Caco-2 (cell line): Measurements from ENCODE around the gene PLXNA3. TPM values are rescaled to one million over a fixed set of nuclear protein-coding genes. Genes with fewer than 3 reads are reported as not detected.

Experiments used
- BruUV-seq: library from RNA; stranded (reverse); fragments of 400-500 nt; replicated peaks from 2 replicates; lab custom pipeline; 2021; lab: Mats Ljungman, UMichigan
- CTCF ChIA-PET: fragments of 300-600 bp; sonication (Branson Sonifier 250); formaldehyde crosslinking; loops from one replicate; lab custom pipeline; 2022; ENCODE audit warnings: antibody characterized with exemption; lab: Charles Lee
- POLR2A ChIA-PET: fragments of 300-600 bp; sonication (Branson Sonifier 250); formaldehyde crosslinking; loops from one replicate; lab custom pipeline; 2022; ENCODE audit warnings: antibody characterized with exemption; lab: Charles Lee
- DNase-seq, 2 experiments: peaks; one replicate each; pipeline versions ENCODE4 v3.0.0 to v3.0.0-alpha.2; 2020 to 2022
- H3K27me3 ChIP-seq: replicated peaks from 2 replicates; pipeline ENCODE4 v1.6.0; 2011; ENCODE audit warnings: low read length; ENCODE audit not compliant: control insufficient read depth, insufficient read depth
- H3K36me3 ChIP-seq: 2 replicates; pipeline ENCODE4 v1.5.1; 2011; ENCODE audit warnings: low read length; ENCODE audit not compliant: control insufficient read depth, insufficient read depth
- H3K4me1 ChIP-seq: fragments of 250-450 bp; sonication (Bioruptor Pico); 2 replicates; pipeline ENCODE4 v1.5.1; 2020; ENCODE audit warnings: mild to moderate bottlenecking
- H3K4me3 ChIP-seq: 2 replicates; pipeline ENCODE4 v1.5.1; 2011; ENCODE audit warnings: low read depth, mild to moderate bottlenecking, control low read depth, low read length
- H3K9me3 ChIP-seq: fragments of 250-450 bp; sonication (Bioruptor Pico); 2 replicates; pipeline ENCODE4 v1.5.1; 2020; ENCODE audit warnings: mild to moderate bottlenecking, moderate library complexity
- H3K27ac Mint-ChIP-seq: one replicate; pipeline ENCODE4 v1.8.0; 2022; ENCODE audit warnings: mixed read lengths; ENCODE audit not compliant: unreplicated experiment
- H3K27me3 Mint-ChIP-seq: one replicate; pipeline ENCODE4 v1.8.0; 2022; ENCODE audit warnings: mixed read lengths; ENCODE audit not compliant: insufficient read depth, unreplicated experiment
- H3K36me3 Mint-ChIP-seq: one replicate; pipeline ENCODE4 v1.8.0; 2022; ENCODE audit warnings: mild to moderate bottlenecking, mixed read lengths; ENCODE audit not compliant: insufficient read depth, unreplicated experiment
- H3K4me1 Mint-ChIP-seq: one replicate; pipeline ENCODE4 v1.8.0; 2022; ENCODE audit warnings: low read depth, mixed read lengths; ENCODE audit not compliant: unreplicated experiment
- H3K4me3 Mint-ChIP-seq: one replicate; pipeline ENCODE4 v1.8.0; 2022; ENCODE audit warnings: mild to moderate bottlenecking, moderate library complexity, mixed read lengths; ENCODE audit not compliant: unreplicated experiment
- H3K9me3 Mint-ChIP-seq: one replicate; pipeline ENCODE4 v1.8.0; 2022; ENCODE audit warnings: mixed read lengths; ENCODE audit not compliant: unreplicated experiment
- intact Hi-C: fragments of 100-400 bp; cut with micrococcal nuclease; formaldehyde crosslinking; loops from one replicate; pipeline ENCODE4 v1.10.0; 2022; ENCODE audit not compliant: unreplicated experiment
- total RNA-seq: library from RNA; stranded (reverse); gene quantifications from 2 replicates; pipeline ENCODE4 v1.2.3, GENCODE V29; 2022
- TF ChIP-seq, protein P1 (sequence below), 2 experiments: fragments of 200-600 bp in 1 of 2; IDR thresholded peaks; 1 replicate in 1 of 2; 2 replicates in 1 of 2; pipeline versions ENCODE4 v1.5.1 to v1.8.0; 2011 to 2022; ENCODE audit warnings: antibody characterized with exemption in 1 of 2, control low read depth in 1 of 2, inconsistent platforms in 1 of 2, low read depth in 1 of 2, low read length in 1 of 2, mild to moderate bottlenecking in 1 of 2, moderate library complexity in 1 of 2; ENCODE audit not compliant: insufficient read depth in 1 of 2, severe bottlenecking in 1 of 2, unreplicated experiment in 1 of 2

The PLXNA3 gene
- total RNA-seq, 1 experiment from 2014 or later: 58.4 TPM

DNA sequence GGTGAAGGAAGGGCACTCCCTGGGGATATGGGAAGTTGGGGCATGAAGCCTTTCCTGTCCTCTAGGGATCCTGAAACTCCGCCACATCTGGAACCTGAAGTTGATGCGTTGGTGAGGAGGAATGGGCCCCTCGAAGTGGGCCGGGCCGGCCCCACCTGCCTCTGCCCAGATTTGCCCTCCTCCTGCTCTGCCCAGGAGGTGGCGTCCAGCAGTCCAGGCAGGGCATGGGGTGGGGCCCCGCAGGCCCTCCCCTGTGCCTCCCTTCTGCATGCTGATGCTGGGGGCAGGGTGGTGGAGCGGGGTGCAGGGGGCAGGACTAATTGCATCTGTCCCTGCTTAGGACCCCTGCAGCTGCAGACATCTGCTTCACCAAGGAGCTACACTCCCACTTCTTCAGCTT, 44.9 kb upstream of the PLXNA3 start:
- no peak overlapping the region for H3K4me3 ChIP-seq
- peaks cover 5% of the 10 kb centered on the region; the same call in 1 of the 2 replicates for H3K4me1 ChIP-seq
- no TSS peak for BruUV-seq
- intact Hi-C loops: no loop called here
- no peak for DNase-seq
- Mint-ChIP-seq H3K4me3 (no peak overlapping the region), H3K36me3 (peaks cover 5% of the 10 kb centered on the region), H3K4me1 (peaks cover 7% of the 10 kb centered on the region), H3K27me3 (no peaks in the 10 kb centered on the region), H3K9me3 (no peaks in the 10 kb centered on the region), H3K27ac (no peak overlapping the region)
- POLR2A ChIA-PET: no interaction called here
- no peaks in the 10 kb centered on the region for H3K27me3 ChIP-seq
- no peaks in the 10 kb centered on the region for H3K36me3 ChIP-seq
- CTCF ChIA-PET: no interaction called here
- no peaks in the 10 kb centered on the region for H3K9me3 ChIP-seq
- TF ChIP-seq, protein P1, sequence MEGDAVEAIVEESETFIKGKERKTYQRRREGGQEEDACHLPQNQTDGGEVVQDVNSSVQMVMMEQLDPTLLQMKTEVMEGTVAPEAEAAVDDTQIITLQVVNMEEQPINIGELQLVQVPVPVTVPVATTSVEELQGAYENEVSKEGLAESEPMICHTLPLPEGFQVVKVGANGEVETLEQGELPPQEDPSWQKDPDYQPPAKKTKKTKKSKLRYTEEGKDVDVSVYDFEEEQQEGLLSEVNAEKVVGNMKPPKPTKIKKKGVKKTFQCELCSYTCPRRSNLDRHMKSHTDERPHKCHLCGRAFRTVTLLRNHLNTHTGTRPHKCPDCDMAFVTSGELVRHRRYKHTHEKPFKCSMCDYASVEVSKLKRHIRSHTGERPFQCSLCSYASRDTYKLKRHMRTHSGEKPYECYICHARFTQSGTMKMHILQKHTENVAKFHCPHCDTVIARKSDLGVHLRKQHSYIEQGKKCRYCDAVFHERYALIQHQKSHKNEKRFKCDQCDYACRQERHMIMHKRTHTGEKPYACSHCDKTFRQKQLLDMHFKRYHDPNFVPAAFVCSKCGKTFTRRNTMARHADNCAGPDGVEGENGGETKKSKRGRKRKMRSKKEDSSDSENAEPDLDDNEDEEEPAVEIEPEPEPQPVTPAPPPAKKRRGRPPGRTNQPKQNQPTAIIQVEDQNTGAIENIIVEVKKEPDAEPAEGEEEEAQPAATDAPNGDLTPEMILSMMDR (IDR thresholded peaks at IDR 0.05; ENCODE audit: insufficient read depth in 1 of 2, low read depth in 1 of 2, low read length in 1 of 2, severe bottlenecking in 1 of 2, unreplicated experiment in 1 of 2): no peak

DNA sequence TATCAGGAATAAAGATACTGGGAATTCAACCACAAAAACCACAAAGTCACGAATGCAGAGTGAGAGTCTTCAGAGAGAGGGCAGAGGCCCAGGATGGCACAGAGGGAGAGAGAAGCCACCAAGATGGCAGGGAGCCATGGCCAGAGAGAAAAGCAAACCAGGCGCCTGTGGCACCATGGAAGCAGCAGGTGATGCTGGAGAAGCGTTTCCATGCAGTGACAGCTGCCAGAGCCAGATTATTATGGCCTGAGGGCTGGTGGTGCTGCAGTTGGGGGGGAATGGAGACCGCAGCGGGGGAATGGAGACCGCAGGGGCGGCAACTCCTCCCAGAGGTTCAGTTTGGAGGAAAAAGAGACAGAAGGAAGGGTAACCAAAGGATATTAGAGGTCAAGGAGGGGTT, 40.9 kb upstream of the PLXNA3 start:
- Histone ChIP-seq H3K36me3 (no peaks in the 10 kb centered on the region), H3K27me3 (no peaks in the 10 kb centered on the region), H3K4me1 (no peaks in the 10 kb centered on the region), H3K9me3 (no peaks in the 10 kb centered on the region), H3K4me3 (no peak overlapping the region)
- Mint-ChIP-seq H3K9me3 (no peaks in the 10 kb centered on the region), H3K27me3 (no peaks in the 10 kb centered on the region), H3K4me3 (no peak overlapping the region), H3K27ac (no peak overlapping the region), H3K4me1 (no peaks in the 10 kb centered on the region), H3K36me3 (no peaks in the 10 kb centered on the region)
- TF ChIP-seq, protein P1 (IDR thresholded peaks at IDR 0.05; ENCODE audit: insufficient read depth in 1 of 2, low read depth in 1 of 2, low read length in 1 of 2, severe bottlenecking in 1 of 2, unreplicated experiment in 1 of 2): no peak
- no TSS peak for BruUV-seq
- POLR2A ChIA-PET: no interaction called here
- DNase-seq: no peak
- CTCF ChIA-PET: no interaction called here
- intact Hi-C loops: no loop called here

DNA sequence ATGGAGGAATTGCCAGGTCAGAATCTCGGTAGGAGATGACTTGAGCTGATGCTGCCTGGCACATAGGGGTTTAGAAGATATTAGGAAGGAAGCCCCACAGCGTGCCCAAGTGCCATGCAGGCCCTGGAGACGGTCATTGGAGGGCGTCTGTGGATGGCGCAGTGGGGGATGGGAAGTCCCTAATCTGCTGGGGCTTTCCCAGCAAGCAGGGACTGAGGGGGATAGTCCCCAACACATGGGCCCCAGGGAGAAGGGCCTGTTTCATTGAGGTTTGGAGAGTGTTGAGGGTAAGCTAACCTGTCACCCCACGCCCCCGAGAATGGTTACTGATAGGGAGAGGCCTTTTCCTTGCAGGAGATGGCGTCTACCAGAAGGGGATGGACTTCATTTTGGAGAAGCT, 38.9 kb upstream of the PLXNA3 start:
- no peaks in the 10 kb centered on the region for H3K36me3 ChIP-seq
- no peak for DNase-seq
- Mint-ChIP-seq H3K4me1 (no peaks in the 10 kb centered on the region), H3K27ac (no peak overlapping the region), H3K4me3 (no peak overlapping the region), H3K36me3 (no peaks in the 10 kb centered on the region), H3K27me3 (no peaks in the 10 kb centered on the region), H3K9me3 (no peaks in the 10 kb centered on the region)
- H3K9me3 ChIP-seq: no peaks in the 10 kb centered on the region
- ChIA-PET CTCF (no interaction called here), POLR2A (no interaction called here)
- no TSS peak for BruUV-seq
- intact Hi-C loops: no loop called here
- H3K4me1 ChIP-seq: no peaks in the 10 kb centered on the region
- TF ChIP-seq, protein P1 (IDR thresholded peaks at IDR 0.05; ENCODE audit: insufficient read depth in 1 of 2, low read depth in 1 of 2, low read length in 1 of 2, severe bottlenecking in 1 of 2, unreplicated experiment in 1 of 2): no peak
- H3K4me3 ChIP-seq: no peak overlapping the region
- no peaks in the 10 kb centered on the region for H3K27me3 ChIP-seq
